ENCODE data around the gene CTXN1. TPM values are rescaled to one million over a fixed set of nuclear protein-coding genes. Genes with fewer than 3 reads are reported as not detected.
A peak's percentile ranks its signal among the peaks of the same experiment; 100 is the strongest.

Gene CTXN1
- total RNA-seq, 1 donor from 2014 or later, result 90.6 TPM

DNA sequence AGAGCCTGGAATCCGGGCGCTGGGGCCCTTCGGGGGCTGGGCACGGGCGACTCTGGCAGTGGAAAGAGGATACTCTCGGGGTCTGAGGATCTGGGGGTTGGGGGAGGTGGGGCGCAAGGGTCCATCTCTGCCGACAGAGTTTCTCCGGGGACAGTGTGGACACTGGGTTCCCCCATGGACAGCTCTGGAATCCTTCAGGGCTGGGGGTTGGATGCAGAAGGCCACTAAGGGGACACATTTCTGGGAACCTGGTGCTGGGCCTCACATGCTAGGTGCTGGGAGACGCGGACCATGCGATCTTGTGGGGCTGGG is 9.0 kb downstream of the CTXN1 start:
- Mint-ChIP-seq H3K4me3 (ENCODE audit: unreplicated experiment) (peak overlapping the region; percentile 89), H3K36me3 (ENCODE audit: unreplicated experiment) (no peaks in the 10 kb centered on the region), H3K27me3 (ENCODE audit: unreplicated experiment) (peaks cover 19% of the 10 kb centered on the region), H3K9me3 (ENCODE audit: unreplicated experiment) (peaks cover 4% of the 10 kb centered on the region), H3K4me1 (ENCODE audit: low read depth, unreplicated experiment) (peaks cover 2% of the 10 kb centered on the region), H3K27ac (ENCODE audit: unreplicated experiment) (no peak overlapping the region)
- DNase-seq, result no peak
- TF ChIP-seq, protein P1, sequence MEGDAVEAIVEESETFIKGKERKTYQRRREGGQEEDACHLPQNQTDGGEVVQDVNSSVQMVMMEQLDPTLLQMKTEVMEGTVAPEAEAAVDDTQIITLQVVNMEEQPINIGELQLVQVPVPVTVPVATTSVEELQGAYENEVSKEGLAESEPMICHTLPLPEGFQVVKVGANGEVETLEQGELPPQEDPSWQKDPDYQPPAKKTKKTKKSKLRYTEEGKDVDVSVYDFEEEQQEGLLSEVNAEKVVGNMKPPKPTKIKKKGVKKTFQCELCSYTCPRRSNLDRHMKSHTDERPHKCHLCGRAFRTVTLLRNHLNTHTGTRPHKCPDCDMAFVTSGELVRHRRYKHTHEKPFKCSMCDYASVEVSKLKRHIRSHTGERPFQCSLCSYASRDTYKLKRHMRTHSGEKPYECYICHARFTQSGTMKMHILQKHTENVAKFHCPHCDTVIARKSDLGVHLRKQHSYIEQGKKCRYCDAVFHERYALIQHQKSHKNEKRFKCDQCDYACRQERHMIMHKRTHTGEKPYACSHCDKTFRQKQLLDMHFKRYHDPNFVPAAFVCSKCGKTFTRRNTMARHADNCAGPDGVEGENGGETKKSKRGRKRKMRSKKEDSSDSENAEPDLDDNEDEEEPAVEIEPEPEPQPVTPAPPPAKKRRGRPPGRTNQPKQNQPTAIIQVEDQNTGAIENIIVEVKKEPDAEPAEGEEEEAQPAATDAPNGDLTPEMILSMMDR (IDR thresholded peaks at IDR 0.05; ENCODE audit: partially characterized antibody, unreplicated experiment), result no peak

DNA sequence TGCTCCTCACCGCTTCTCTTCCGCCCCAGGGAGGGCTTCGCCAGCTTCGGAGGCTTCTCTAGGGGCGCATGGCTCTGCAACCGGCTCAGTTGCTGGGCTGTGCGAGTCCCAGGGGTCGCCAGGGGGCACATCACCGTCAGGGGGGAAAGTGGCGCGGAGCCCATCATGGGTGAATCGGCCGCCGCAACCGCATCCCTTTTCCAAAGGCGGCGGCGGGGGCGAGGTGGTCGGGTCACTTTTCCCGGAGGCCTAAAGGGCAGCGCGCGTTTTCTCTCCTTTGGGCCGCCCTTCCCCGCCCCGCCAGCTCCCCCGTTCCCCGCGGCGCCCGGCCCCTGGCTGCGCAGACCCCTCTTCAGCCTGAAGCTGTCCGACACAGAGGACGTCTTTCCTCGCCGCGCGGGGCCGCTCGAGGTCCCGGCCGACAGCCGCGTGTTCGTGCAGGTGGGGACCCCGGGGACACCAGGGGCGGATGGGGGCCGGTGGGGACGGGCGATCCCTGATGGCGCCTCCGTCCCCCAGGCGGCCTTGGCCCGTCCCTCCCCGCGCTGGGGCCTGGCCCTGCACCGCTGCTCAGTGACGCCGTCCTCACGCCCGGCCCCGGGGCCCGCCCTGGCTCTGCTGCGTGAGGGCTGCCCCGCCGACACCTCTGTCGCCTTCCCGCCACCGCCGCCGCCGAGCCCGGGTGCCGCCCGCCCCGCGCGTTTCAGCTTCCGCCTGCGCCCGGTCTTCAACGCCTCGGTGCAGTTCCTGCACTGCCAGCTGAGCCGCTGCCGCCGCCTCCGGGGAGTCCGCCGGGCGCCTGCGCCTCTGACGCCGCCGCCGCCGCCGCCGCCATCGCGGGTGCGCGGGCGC is 9.6 kb downstream of the CTXN1 start:
- TF ChIP-seq, protein P1 (IDR thresholded peaks at IDR 0.05; ENCODE audit: partially characterized antibody, unreplicated experiment), result no peak
- Mint-ChIP-seq H3K36me3 (ENCODE audit: unreplicated experiment) (no peaks in the 10 kb centered on the region), H3K4me3 (ENCODE audit: unreplicated experiment) (no peak overlapping the region), H3K27me3 (ENCODE audit: unreplicated experiment) (peaks cover 18% of the 10 kb centered on the region), H3K4me1 (ENCODE audit: low read depth, unreplicated experiment) (peaks cover 2% of the 10 kb centered on the region), H3K9me3 (ENCODE audit: unreplicated experiment) (peaks cover 4% of the 10 kb centered on the region), H3K27ac (ENCODE audit: unreplicated experiment) (no peak overlapping the region)
- peak; percentile 68 for DNase-seq

DNA sequence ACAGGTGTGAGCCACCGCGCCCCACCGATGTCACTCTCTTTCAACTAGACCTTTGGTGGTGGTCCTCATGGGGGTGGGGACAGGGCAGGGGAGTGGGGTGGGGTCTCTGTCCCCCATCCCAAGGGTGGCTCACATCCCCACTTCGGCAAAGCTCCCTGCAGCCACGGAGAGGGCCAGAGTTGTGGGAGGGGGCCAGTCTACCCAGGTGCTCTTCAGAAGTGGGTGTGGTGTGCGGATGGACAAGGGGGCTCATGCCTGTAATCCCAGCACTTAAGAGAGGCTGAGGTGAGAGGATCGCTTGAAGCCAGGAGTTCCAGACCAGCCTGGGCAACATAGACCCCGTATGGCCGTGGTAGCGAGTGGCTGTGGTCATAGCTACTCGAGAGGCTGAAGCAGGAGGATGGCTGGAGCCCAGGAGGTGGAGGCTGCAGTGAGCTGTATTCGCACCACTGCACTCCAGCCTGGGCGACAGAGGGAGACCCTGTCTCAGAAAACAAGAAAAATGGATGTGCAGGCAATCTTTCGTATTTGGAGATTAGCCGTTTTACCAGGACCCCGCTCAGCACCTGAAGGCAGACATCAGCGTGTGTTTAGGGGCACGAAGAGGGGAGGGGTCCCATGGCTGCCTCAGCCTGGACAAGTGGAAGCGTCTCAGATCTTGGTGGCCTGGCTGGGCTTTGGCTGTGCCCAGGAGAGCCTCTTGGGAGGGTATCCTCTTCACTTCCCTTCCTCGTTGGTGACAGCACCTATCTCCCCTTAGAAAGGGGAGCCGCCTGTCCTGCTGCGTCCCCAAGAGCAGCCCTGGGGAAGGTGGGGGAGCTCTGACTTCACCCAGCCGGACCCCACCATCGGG is 10.5 kb downstream of the CTXN1 start:
- Mint-ChIP-seq H3K4me3 (ENCODE audit: unreplicated experiment) (peak overlapping the region; percentile 75), H3K4me1 (ENCODE audit: low read depth, unreplicated experiment) (peaks cover 2% of the 10 kb centered on the region)
- DNase-seq, result peak; percentile 14

DNA sequence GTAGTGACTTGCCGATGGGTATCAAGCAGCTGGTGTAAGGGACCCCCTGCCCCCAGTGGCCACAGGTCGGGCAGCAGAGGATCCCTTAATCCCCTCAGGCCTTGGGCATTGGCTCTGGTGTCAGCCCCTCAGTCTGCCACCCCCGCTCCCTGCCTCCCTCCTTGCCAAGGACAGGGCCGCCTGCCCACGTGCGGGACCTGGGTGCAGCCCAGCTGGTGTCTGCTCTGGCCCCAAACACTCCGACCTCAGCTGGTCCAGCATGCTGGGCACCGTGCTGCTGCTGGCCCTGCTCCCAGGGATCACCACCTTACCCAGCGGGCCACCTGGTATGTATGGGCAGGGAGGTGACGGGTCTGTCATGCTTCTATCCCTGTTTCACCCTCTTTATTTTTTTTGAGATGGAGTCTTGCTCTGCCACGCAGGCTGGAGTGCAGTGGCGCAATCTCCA is 11.3 kb downstream of the CTXN1 start, which contains the start of gene TGFBR3L:
TGFBR3L (plus strand) TSS at position 233 of the 448 bp plus-strand sequence.
- Mint-ChIP-seq H3K4me1 (ENCODE audit: low read depth, unreplicated experiment) (peaks cover 2% of the 10 kb centered on the region), H3K27ac (ENCODE audit: unreplicated experiment) (no peak within 1 kb of the TSS), H3K27me3 (ENCODE audit: unreplicated experiment) (peaks cover 18% of the 10 kb centered on the region), H3K4me3 (ENCODE audit: unreplicated experiment) (peak within 1 kb of the TSS; percentile 75), H3K36me3 (ENCODE audit: unreplicated experiment) (no peaks in the 10 kb centered on the region), H3K9me3 (ENCODE audit: unreplicated experiment) (peaks cover 2% of the 10 kb centered on the region)
- DNase-seq, result peak; percentile 8
- TF ChIP-seq, protein P1 (IDR thresholded peaks at IDR 0.05; ENCODE audit: partially characterized antibody, unreplicated experiment), result no peak

More for the DNA sequence above, 10.5 kb downstream of the CTXN1 start:
- Mint-ChIP-seq H3K36me3 (ENCODE audit: unreplicated experiment) (no peaks in the 10 kb centered on the region), H3K9me3 (ENCODE audit: unreplicated experiment) (peaks cover 2% of the 10 kb centered on the region), H3K27me3 (ENCODE audit: unreplicated experiment) (peaks cover 18% of the 10 kb centered on the region), H3K27ac (ENCODE audit: unreplicated experiment) (no peak overlapping the region)
- TF ChIP-seq, protein P1 (IDR thresholded peaks at IDR 0.05; ENCODE audit: partially characterized antibody, unreplicated experiment), result no peak
